Skin epidermis (tissue), 12 donors: ENCODE results near the gene MAD2L1BP.
"Not testable (repeated sequence)": the region's sequence is repeated elsewhere in the genome, so short reads cannot be mapped to it uniquely, and the experiment has no call there.

Source experiments
- H3K27ac ChIP-seq, 21 experiments: fragments of 200-600 bp; sonication (generic) in 11 of 21; one replicate each; pipeline ENCODE4 v1.5.0; 2020; ENCODE audit warnings: mild to moderate bottlenecking in 3 of 21, inconsistent platforms in 2 of 21, moderate library complexity in 2 of 21
- H3K4me3 ChIP-seq, 7 experiments: fragments of 200-600 bp; sonication (generic) in 2 of 7; one replicate each; pipeline ENCODE4 v1.5.0; 2020; ENCODE audit warnings: inconsistent platforms in 2 of 7, mild to moderate bottlenecking in 2 of 7, moderate library complexity in 1 of 7

MAD2L1BP gene, protein sequence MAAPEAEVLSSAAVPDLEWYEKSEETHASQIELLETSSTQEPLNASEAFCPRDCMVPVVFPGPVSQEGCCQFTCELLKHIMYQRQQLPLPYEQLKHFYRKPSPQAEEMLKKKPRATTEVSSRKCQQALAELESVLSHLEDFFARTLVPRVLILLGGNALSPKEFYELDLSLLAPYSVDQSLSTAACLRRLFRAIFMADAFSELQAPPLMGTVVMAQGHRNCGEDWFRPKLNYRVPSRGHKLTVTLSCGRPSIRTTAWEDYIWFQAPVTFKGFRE

DNA sequence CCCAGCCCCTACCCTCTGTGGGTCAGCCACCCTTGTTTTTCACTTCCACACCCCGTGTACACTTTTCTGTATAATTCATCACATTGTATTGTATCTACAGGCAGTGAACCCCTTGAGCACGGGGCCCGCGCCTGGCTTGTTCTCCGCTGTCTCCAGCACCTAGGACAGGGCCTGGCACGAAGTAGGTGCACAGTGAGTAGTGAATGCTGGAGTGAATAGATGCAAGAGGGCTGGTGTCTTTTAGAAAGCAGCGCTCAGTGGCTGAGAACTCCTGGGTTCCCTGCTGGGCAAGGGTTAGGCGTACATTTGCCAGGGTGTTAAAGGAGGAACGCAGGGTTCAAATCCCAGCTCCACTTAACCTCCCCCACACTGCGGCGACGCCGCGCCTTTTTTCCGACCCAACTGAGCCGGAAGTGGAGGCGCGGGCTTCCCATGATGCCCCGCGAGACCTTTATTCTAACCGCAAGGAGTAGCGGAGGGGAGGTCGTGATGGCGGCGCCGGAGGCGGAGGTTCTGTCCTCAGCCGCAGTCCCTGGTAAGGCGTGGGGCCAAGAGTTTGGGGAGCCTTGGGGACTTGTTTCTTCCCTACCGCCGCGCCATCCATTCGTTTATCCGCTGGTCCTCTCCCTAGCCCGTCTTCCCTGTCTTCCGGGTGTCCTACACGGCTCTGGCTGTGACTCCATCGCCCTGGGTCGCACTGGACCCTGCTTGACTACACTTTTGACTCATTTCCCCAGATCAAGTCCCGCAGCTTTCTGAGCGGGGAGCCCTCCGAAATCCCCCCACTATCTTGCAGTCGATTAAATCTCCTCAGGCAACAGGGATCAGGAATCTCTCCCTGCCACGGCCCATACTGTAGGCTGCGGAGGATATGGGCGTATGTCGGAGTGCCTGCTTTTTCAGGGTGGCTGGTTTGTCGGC is at the start of gene MAD2L1BP:
Gene MAD2L1BP (plus strand): TSS at position 454 of the 921 bp plus-strand sequence. CDS start 36 bp downstream, at position 490.
- H3K4me3 ChIP-seq: peak within 1 kb of the TSS; percentile 56 to 93 (median 64)

GRCh38 chr6:43588194-43588593 is 47.4 kb upstream of the MAD2L1BP start:
- Histone ChIP-seq H3K27ac (no peak overlapping the region), H3K4me3 (no peak overlapping the region)

More for the DNA sequence above, at the start of gene MAD2L1BP:
- peak within 1 kb of the TSS in 20 of 21 experiments; percentile 46 to 93 (median 86) for H3K27ac ChIP-seq

DNA sequence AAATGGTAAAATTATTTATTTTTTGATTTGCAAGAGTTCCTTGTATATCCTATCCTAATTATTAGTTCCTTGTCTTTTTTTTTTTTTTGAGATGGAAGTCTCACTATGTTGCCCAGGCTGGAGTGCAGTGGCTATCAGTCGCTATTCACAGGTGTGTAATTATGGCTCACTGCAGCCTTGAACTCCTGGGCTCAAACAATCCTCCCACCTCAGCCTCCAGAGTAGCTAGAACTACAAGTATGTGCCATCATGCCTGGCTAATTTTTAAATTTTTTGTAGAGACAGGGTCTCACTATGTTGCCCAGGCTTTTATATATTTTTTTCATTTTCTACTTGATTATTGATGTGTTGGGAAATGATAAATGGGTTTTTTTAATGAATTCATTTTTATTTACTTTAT is 46.1 kb upstream of the MAD2L1BP start:
- H3K4me3 ChIP-seq, H3K27ac ChIP-seq: not testable (repeated sequence)

DNA sequence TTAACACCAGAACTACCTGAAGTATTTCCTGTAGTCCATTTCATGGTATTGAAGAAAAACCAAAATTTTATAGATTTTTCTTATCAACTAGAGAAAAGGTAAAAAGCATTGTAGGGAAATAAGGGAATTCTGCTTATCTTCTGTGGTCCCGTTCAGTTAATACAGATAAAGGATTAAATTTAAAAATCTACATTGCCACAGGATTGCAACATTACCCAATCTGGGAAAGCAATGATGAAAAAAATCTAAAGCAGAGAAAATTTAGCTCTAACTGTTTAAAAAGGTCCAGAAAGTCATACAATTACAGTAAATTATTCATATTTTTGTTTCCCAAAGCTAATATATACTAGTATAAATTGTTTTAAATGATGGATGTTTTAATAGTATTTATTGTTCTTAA is 41.7 kb upstream of the MAD2L1BP start:
- Histone ChIP-seq H3K4me3 (no peak overlapping the region), H3K27ac (no peak overlapping the region)

DNA sequence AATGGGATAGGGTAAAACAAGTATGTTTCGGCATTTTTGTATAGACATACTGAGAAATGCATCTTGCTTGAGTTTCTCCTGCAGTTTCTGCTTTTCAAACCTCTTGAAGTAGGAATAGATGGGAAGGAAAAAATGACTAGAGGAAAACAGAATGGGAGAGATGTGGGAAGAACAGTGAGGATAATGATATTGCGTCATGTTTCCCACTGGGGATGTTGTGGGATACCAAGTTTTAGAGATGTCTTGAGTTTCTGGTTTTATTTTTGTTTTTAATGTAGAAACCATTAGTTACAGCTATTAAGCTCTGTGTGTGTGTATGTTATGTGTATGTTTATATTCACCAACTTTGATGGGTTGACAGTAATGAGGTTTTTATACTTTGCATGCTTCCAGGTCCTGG is 35.0 kb upstream of the MAD2L1BP start:
- Histone ChIP-seq H3K27ac (no peak overlapping the region), H3K4me3 (no peak overlapping the region)

- H3K27ac ChIP-seq: no peak overlapping the region
- H3K4me3 ChIP-seq: no peak overlapping the region
Measured at GRCh38 chr6:43604174-43604573, 31.5 kb upstream of the MAD2L1BP start.

DNA sequence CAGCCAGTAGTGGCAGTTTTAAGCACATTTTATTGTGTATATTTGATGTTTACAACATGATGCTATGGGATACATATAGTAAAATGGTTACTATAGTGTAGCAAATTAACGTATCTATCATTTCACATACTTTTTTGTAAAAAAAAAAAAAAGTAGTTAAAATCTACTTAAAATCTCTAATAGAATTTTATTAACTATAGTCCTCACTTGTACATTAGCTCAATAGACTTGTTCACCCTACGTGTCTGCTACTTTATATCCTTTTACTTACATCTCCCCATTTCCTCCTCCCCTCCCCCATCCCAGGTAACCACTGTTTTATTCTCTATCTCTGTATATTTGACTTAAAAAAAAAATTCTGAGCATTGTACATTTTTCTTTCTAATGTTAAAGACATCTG is 29.6 kb upstream of the MAD2L1BP start:
- Histone ChIP-seq H3K4me3 (no peak overlapping the region), H3K27ac (no peak overlapping the region)

DNA sequence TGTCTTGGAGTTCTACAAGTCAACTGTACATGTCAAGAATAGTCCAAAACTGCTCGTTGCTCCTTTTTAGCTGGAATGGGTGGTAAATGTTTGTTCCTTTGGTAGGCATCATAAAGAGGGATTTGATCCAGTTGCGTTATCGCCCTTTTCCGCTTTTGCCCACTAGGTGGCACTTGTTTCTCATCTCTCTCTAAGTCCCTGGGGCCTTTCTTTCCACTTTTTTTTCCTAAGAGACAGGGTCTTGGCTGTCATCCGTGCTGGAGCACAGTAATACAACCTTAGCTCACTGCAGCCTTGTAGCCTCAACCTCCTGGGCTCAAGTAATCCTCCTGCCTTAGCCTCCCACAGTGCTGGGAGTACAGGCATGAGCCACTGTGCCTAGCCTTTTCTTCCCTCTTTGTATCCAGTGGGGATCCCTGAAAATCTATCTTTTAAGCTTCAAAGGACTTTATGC is 27.3 kb upstream of the MAD2L1BP start:
- no peak overlapping the region for H3K4me3 ChIP-seq
- H3K27ac ChIP-seq: no peak overlapping the region

DNA sequence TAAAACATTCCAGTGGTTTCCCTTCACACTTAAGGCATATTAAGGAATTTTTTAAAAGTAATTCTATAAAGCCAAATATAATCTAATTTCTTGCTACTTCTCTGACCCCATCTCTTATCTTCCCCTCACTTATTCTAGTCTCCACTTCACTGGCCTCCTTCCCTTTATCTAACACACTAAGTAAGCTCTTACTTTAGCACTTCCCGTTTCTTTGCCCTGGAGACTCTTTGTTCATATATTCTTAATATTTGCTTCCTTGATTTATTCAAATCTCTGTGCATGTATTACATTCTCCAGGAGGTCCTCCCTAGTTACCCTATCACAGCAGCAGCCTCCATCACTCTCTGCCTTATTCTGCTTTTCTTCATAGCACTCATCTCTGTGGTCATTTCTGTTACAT is 26.8 kb upstream of the MAD2L1BP start:
- no peak overlapping the region for H3K4me3 ChIP-seq
- H3K27ac ChIP-seq: no peak overlapping the region

DNA sequence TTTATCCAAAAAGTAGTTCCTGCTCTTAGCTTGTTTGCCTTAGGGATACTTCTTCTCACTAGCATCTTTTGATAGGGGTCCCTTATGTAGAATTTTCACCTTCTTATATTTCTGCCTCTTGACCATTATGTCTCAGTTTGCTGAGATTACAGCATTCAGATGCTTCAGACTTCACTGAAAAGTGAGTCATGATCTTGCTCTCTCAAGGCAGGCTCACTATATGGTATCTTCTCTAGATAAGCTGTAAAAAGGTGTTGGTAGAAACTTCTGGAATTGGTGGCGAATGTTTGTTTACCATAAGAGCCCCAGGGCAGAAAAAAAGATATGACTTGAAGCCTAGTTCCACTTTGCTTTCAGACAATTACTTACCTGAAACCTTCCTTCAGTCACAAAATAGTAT is 26.2 kb upstream of the MAD2L1BP start:
- H3K27ac ChIP-seq: no peak overlapping the region
- no peak overlapping the region for H3K4me3 ChIP-seq

GRCh38 chr6:43610431-43610830 is 25.2 kb upstream of the MAD2L1BP start:
- no peak overlapping the region for H3K27ac ChIP-seq
- H3K4me3 ChIP-seq: no peak overlapping the region

GRCh38 chr6:43613721-43614395 is 21.8 kb upstream of the MAD2L1BP start:
- no peak overlapping the region for H3K27ac ChIP-seq

DNA sequence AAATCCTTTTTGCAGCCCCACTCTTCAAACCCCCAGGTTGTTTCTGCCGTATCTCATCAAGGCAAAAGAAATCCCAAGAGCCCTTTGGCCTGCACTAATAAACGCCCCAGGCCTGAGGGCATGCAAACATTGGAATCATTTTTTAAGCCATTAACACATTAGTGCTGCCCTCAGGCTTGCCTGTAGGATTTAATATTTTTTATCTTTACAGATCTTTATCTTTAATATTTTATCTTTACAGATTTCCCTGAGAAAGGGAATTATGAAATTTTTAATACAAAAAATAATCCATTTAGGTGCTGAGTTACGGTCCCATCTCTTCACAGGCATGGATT is 21.3 kb upstream of the MAD2L1BP start:
- no peak overlapping the region for H3K4me3 ChIP-seq
- no peak overlapping the region for H3K27ac ChIP-seq

More at GRCh38 chr6:43613721-43614395, 21.8 kb upstream of the MAD2L1BP start:
- no peak overlapping the region for H3K4me3 ChIP-seq

- Histone ChIP-seq H3K4me3 (no peak overlapping the region), H3K27ac (no peak overlapping the region)
Measured at GRCh38 chr6:43616725-43617472, 18.7 kb upstream of the MAD2L1BP start.

DNA sequence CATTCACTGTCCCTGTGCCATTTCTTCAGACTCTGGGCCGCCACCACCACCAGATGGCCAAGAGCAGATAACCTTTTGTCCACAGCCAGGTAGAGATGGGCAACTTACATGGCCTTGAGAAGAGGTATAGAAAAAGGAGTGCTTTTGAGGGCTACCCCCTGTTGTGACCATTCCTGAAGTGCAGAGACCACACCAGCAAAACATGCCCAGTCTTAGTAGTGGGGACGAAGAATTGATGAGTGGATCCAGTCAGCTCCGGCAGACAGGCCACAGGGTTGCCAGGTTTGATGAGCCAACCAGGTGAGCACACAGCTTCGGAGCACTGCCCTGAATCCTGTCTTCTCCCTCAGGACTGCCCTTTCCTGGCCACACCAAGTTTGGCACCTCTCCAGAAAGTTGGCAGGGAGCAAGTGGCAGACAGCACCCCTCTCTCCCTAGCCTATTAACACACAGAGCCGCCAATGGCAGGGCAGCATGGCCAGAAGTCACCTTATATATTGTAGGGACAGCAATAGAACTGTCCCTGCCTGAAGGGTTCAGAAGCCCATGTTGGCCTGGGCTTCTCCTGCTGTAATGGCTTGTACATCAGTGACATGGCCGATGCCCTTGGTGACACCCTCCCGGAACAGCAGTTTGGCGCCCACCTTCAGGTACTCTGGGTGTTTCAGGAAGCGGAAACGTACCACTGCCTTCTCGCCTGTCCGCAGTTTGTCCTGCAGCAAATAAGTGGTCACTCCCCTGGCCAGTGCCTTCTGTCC is 14.4 kb upstream of the MAD2L1BP start:
- H3K4me3 ChIP-seq: no peak overlapping the region
- H3K27ac ChIP-seq: no peak overlapping the region

- no peak overlapping the region for H3K27ac ChIP-seq
- no peak overlapping the region for H3K4me3 ChIP-seq
Measured at GRCh38 chr6:43621836-43622180, 13.8 kb upstream of the MAD2L1BP start.

- no peak overlapping the region for H3K4me3 ChIP-seq
- H3K27ac ChIP-seq: no peak overlapping the region
Measured at GRCh38 chr6:43622541-43622940, 13.1 kb upstream of the MAD2L1BP start.

DNA sequence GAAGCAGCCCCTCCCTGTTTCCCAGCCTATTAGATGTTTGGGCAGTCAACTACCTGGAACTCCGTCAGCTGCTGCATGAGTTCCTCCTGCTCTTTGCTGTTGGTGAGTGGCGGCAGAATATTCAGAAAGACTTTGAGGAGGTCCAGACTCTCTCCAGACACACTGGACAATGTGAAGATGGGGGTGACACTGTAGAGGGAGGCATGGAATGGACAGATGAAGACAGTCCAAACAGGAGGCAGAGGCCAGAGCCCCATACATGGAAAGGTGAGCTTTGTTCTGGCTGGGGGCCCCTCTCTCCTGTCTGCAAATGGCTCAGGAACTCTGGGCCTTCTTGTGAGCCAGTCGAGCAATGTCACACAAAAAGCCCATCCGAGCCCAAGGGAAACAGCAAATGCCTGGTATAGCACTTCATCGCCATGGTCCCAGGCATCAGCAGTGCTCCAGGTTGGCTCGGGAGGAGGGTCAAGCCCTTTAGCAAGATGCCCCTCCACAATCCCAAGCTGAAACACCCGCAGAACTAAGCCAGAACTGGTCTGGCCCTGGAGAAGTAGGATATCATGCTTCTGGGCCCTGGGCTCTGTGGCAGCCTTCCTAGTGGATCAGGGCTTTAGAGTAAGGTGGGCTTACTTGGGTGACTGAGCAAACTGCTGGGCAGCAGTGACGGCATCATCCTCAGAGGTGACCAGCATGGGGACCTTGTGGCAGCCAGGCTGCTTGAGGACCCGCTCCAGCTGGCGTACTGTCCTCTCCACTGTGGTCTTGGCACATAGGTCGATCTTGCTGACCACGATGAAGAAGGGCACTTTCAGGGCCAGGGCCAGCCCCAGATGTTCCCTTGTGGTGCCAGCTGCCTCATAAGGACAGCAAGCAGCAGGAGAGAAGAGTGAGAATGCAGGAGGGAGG is 11.5 kb upstream of the MAD2L1BP start:
- H3K27ac ChIP-seq: no peak overlapping the region
- H3K4me3 ChIP-seq: no peak overlapping the region
